AG10803 (cell line): Measurements from ENCODE around the gene ASCC1.

ENCODE experiments used
- DNase-seq: peaks from one replicate; pipeline ENCODE4 v3.0.0; 2010; ENCODE audit warnings: low read depth
- H3K4me3 ChIP-seq: 2 replicates; pipeline ENCODE4 v1.5.1; 2011; ENCODE audit warnings: mild to moderate bottlenecking, low read length, control low read depth
- TF ChIP-seq, protein P1 (sequence below): conservative IDR thresholded peaks from 2 replicates; pipeline ENCODE4 v1.5.1; 2011; ENCODE audit warnings: mild to moderate bottlenecking, low read length, control low read depth, inconsistent platforms

ASCC1 gene

DNA sequence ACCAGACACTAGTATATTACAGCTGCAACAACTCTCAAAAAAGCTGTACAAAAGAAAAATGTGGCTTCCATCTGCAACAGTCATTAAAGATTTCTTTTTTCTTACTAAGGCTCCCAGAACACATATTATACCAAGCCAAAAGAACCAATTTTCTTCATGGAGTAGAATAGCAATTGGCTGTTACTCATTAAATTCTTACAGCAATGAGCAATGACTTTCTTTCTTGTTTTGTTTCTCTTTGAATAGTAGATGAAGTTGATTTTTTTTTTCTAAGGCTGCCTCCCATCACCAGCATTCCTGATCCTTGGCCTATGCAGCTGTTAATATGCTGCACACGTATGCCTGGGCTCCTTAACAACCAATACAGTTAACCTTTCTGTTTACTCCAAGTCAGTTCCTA, 91.1 kb downstream of the ASCC1 start:
- H3K4me3 ChIP-seq = no peak overlapping the region
- TF ChIP-seq, protein P1, sequence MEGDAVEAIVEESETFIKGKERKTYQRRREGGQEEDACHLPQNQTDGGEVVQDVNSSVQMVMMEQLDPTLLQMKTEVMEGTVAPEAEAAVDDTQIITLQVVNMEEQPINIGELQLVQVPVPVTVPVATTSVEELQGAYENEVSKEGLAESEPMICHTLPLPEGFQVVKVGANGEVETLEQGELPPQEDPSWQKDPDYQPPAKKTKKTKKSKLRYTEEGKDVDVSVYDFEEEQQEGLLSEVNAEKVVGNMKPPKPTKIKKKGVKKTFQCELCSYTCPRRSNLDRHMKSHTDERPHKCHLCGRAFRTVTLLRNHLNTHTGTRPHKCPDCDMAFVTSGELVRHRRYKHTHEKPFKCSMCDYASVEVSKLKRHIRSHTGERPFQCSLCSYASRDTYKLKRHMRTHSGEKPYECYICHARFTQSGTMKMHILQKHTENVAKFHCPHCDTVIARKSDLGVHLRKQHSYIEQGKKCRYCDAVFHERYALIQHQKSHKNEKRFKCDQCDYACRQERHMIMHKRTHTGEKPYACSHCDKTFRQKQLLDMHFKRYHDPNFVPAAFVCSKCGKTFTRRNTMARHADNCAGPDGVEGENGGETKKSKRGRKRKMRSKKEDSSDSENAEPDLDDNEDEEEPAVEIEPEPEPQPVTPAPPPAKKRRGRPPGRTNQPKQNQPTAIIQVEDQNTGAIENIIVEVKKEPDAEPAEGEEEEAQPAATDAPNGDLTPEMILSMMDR = no peak
- peak; percentile 81 for DNase-seq

DNA sequence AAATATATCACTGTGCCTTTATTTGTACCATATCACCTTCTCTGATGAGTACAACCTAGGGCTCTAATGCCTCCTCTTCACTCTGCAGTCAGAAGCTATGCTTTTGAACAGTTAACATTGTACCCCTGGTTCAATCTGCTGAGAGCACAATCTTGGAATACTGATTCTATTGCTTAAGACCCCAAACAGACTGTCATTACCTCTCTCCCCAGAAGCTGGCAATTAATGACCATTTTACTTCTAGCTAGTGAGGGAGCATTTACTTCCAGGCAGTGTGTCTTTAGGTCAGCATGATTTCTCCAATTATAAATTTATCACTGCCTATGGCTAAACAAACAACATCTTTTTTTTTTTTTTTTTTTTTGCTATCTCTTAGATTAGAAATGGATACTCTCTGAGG, 91.7 kb downstream of the ASCC1 start:
- TF ChIP-seq, protein P1 = no peak
- DNase-seq = no peak
- no peak overlapping the region for H3K4me3 ChIP-seq

DNA sequence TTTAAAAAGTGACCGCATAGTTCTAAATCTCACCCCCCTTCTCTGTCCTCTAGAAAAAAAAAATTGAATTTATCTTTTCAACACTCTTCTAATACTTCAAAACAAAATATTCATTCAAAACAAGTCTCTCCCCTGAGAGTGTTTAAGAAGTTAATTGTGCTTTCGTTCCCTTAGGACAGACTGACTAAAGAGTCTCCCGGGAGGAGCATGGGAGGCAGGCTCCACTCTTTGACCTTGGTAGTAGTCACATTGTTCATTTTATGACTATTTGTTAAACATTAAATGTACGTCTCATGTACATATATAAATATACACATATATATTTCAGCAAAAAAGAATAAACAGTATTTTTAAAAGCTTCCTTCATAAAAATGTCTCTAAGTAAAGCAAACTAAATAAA, 92.5 kb downstream of the ASCC1 start:
- TF ChIP-seq, protein P1 = no peak
- H3K4me3 ChIP-seq = no peak overlapping the region
- no peak for DNase-seq

DNA sequence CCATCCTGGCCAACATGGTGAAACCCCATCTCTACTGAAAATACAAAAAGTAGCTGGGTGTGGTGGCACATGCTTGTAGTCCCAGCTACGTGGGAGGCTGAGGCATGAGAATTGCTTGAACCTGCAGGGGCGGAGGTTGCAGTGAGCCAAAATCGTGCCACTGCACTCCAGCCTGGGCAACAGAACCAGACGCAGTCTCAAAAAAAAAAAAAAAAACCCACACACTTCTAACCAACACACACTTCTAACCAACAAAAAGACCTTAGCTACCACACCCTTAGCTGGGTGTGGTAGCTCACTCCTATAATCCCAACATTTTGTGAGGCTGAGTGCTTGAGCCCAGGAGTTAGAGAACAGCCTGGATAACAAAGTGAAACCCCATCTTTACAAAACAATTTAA, 93.9 kb downstream of the ASCC1 start:
- TF ChIP-seq, protein P1 = no peak
- no peak for DNase-seq
- no peak overlapping the region for H3K4me3 ChIP-seq

DNA sequence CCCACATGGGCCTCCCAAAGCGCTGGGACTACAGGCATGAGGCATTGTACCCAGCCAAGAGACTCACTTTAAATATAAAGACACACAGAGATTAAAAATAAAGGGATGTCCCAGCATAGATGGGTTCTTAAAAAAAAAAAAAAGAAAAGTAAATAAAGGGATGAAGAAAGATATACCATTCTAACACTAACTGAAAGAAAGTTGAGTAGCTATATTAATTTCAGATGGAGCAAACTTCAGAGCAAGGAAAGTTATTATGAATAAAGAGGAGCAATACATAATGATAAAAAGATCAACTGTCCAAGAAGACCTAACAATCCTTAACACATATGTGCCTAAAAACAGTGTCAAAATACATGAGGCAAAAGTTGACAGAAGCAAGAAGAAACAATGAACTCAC, 94.7 kb downstream of the ASCC1 start:
- TF ChIP-seq, protein P1 = no peak
- no peak for DNase-seq
- no peak overlapping the region for H3K4me3 ChIP-seq

DNA sequence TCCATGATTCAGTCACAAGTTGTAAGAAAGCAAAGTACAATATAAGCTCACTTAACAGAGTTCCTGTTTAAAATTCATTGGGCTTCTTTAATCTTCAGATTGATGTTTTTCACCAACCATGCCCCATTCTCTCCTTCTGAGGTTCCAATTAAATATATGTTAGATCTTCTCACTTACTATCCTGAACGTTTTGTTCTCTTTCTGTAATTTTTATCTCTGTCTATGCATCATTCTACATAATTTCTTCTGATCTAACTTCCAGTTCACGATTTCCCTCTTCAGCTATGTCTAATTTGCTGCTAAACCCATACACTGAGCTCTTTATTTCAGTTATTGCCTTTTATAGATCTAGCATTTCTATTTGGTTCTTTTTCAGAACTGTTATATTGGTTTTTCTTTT, 99.7 kb downstream of the ASCC1 start:
- no peak overlapping the region for H3K4me3 ChIP-seq
- TF ChIP-seq, protein P1 = no peak
- DNase-seq = no peak

DNA sequence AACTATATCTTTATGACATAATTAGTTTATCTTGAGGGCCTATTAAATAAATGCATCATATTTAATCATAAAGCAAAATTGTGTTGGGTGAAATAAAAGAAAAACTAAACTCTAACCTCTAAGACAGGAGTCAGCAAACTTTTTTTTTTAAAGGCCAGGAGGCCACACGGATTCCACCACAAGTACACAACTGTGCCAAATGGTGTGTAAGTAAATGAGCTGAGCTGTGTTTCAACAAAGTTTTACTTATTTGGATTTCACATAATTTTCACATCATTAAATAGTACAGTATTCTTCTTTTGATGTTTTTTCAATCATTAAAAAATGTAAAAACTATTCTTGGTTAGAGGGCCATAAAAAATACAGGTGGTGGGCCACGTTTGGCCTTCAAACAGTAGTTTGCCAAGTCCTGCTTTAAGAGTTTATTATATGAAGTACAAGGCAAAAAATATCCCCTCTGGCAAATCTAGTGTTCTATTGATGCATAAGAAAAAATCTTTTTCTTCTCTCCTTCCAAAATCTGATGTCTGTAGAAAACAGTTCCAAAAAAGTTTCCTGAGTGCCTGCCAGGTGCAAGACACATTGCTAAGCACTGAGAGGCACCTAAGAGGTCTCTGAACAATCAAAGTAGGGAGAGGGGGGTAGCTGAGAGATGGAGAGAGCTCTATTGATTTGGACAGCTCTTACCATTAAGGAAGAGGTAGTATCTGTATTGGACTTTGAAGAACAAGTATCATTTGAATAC, 101.2 kb downstream of the ASCC1 start:
- H3K4me3 ChIP-seq = no peak overlapping the region
- no peak for DNase-seq
- TF ChIP-seq, protein P1 = no peak
